Hepatocyte (in vitro differentiated cells): ENCODE results near the gene MAGI2. TPM values are rescaled to one million over a fixed set of nuclear protein-coding genes. Genes with fewer than 3 reads are reported as not detected.
"Not testable (repeated sequence)": the region's sequence is repeated elsewhere in the genome, so short reads cannot be mapped to it uniquely, and the experiment has no call there.

Source experiments
- DNase-seq: peaks from one replicate; pipeline ENCODE4 v3.0.0-alpha.2; 2016; ENCODE audit warnings: low spot score
- H2AFZ ChIP-seq: fragments of 200-600 bp; sonication (generic); 2 replicates; pipeline ENCODE4 v1.6.0; 2016; ENCODE audit warnings: antibody characterized with exemption, mild to moderate bottlenecking
- H3K27ac ChIP-seq: fragments of 200-600 bp; sonication (generic); 2 replicates; pipeline ENCODE4 v1.5.1; 2016; ENCODE audit warnings: mild to moderate bottlenecking
- H3K27me3 ChIP-seq: fragments of 200-600 bp; sonication (generic); 2 replicates; pipeline ENCODE4 v1.6.1; 2016
- H3K36me3 ChIP-seq: fragments of 200-600 bp; sonication (generic); replicated peaks from 2 replicates; pipeline ENCODE4 v1.5.1; 2016; ENCODE audit warnings: low read depth; ENCODE audit not compliant: insufficient read depth
- H3K4me1 ChIP-seq: fragments of 200-600 bp; sonication (generic); 2 replicates; pipeline ENCODE4 v1.5.1; 2016; ENCODE audit warnings: mild to moderate bottlenecking, moderate library complexity; ENCODE audit not compliant: insufficient read depth
- H3K4me2 ChIP-seq: fragments of 200-600 bp; sonication (generic); 2 replicates; pipeline ENCODE4 v1.6.0; 2016
- H3K4me3 ChIP-seq: fragments of 200-600 bp; sonication (generic); 2 replicates; pipeline ENCODE4 v1.5.1; 2016; ENCODE audit warnings: mild to moderate bottlenecking
- H3K79me2 ChIP-seq: fragments of 200-600 bp; sonication (generic); 2 replicates; pipeline ENCODE4 v1.6.0; 2017; ENCODE audit warnings: mild to moderate bottlenecking
- H3K9me2 ChIP-seq: fragments of 200-600 bp; sonication (generic); replicated peaks from 2 replicates; pipeline ENCODE4 v1.6.0; 2017; ENCODE audit warnings: mild to moderate bottlenecking; ENCODE audit not compliant: insufficient read depth
- H3K9me3 ChIP-seq: fragments of 200-600 bp; sonication (generic); 2 replicates; pipeline ENCODE4 v1.5.1; 2016; ENCODE audit warnings: low read depth, mild to moderate bottlenecking
- H4K20me1 ChIP-seq: fragments of 200-600 bp; sonication (generic); 2 replicates; pipeline ENCODE4 v1.6.0; 2016; ENCODE audit warnings: mild to moderate bottlenecking; ENCODE audit not compliant: insufficient read depth, poor library complexity, severe bottlenecking
- EZH2 ChIP-seq: fragments of 200-600 bp; sonication (generic); IDR thresholded peaks from 2 replicates; pipeline ENCODE4 v1.6.1; 2016; ENCODE audit warnings: antibody characterized with exemption, mild to moderate bottlenecking, borderline replicate concordance
- EZH2phosphoT487 ChIP-seq: fragments of 200-600 bp; sonication (generic); IDR thresholded peaks from one replicate; pipeline ENCODE4 v1.6.1; 2018; ENCODE audit warnings: antibody characterized with exemption, mild to moderate bottlenecking, low read depth, moderate library complexity; ENCODE audit not compliant: unreplicated experiment, severe bottlenecking
- WGBS: methylation state at CpG from one replicate; pipeline ENCODE4 v1.1.6; 2016; ENCODE audit warnings: low lambda C conversion rate; ENCODE audit errors: missing lambda C conversion rate; 5-methylcytosine and 5-hydroxymethylcytosine counted together
- polyA plus RNA-seq: library from polyadenylated mRNA; unstranded; fragments of >200 nt; fragmentation: Nextera tagmentation; extraction: Ambion mirVana; gene quantifications from 2 replicates; pipeline ENCODE4 v1.2.1, GENCODE V29; 2016
- total RNA-seq: library from RNA; depleted of rRNA; stranded (reverse); fragments of >200 nt; gene quantifications from 2 replicates; pipeline ENCODE4 v1.2.3, GENCODE V29; 2014
- TF ChIP-seq, protein P1 (sequence below): fragments of 200-600 bp; sonication (generic); IDR thresholded peaks from 2 replicates; pipeline ENCODE4 v1.5.1; 2016; ENCODE audit warnings: antibody characterized with exemption, mild to moderate bottlenecking; ENCODE audit not compliant: poor library complexity

Gene MAGI2
- total and polyA plus RNA-seq, 2 experiments from 2014 or later: 3.1 to 6.7 TPM

DNA sequence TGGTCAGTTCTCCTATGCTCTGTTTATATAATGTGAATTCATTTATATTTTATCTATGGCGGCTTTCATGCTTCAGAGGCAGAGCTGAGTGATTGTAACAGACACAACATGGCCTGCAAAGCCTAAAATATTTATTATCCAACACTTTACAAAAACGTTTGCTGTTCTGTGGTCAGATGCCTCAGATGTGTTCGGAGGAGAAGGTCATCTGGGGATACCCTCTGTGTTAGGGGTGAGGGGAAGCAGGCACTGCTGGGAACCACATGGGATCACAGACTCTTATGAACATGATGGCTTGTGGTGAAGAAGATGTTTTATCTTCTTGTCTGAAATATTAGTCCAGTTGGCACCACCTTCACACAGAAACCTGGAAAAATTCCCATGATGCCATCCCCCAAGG is 1451.4 kb downstream of the MAGI2 start:
- H3K4me2 ChIP-seq: no peak overlapping the region
- 75% methylated on average over 3 of the region's 3 CpGs for WGBS
- no peak for DNase-seq

DNA sequence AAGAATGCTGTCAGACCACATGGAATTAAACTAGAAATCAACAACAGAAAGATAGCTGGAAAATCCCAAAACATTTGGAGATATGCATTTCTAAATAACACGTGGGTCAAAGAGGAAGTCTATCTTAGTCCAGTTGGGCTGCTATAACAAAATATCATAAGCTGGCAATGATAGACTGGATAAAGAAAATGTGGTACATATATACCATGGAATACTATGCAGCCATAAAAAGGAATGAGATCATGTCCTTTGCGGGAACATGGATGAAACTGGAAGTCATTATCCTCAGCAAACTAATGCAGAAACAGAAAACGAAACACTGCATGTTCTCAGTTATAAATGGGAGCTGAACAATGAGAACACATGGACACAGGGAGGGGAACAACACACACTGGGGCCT is 1454.3 kb downstream of the MAGI2 start:
- 60% methylated on average over 3 of the region's 3 CpGs for WGBS

More for the DNA sequence above, 1451.4 kb downstream of the MAGI2 start:
- H2AFZ ChIP-seq: no peak overlapping the region
- H3K36me3 ChIP-seq: no peaks in the 10 kb centered on the region
- H3K27me3 ChIP-seq: no peaks in the 10 kb centered on the region
- H3K27ac ChIP-seq: no peak overlapping the region
- no peaks in the 10 kb centered on the region for H3K79me2 ChIP-seq
- no peaks in the 10 kb centered on the region for H4K20me1 ChIP-seq
- no peaks in the 10 kb centered on the region for H3K9me2 ChIP-seq
- no peak overlapping the region for H3K4me3 ChIP-seq
- no peaks in the 10 kb centered on the region for H3K4me1 ChIP-seq
- H3K9me3 ChIP-seq: no peaks in the 10 kb centered on the region
- TF ChIP-seq EZH2 (no peak), EZH2phosphoT487 (no peak)
- TF ChIP-seq, protein P1, sequence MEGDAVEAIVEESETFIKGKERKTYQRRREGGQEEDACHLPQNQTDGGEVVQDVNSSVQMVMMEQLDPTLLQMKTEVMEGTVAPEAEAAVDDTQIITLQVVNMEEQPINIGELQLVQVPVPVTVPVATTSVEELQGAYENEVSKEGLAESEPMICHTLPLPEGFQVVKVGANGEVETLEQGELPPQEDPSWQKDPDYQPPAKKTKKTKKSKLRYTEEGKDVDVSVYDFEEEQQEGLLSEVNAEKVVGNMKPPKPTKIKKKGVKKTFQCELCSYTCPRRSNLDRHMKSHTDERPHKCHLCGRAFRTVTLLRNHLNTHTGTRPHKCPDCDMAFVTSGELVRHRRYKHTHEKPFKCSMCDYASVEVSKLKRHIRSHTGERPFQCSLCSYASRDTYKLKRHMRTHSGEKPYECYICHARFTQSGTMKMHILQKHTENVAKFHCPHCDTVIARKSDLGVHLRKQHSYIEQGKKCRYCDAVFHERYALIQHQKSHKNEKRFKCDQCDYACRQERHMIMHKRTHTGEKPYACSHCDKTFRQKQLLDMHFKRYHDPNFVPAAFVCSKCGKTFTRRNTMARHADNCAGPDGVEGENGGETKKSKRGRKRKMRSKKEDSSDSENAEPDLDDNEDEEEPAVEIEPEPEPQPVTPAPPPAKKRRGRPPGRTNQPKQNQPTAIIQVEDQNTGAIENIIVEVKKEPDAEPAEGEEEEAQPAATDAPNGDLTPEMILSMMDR: no peak

DNA sequence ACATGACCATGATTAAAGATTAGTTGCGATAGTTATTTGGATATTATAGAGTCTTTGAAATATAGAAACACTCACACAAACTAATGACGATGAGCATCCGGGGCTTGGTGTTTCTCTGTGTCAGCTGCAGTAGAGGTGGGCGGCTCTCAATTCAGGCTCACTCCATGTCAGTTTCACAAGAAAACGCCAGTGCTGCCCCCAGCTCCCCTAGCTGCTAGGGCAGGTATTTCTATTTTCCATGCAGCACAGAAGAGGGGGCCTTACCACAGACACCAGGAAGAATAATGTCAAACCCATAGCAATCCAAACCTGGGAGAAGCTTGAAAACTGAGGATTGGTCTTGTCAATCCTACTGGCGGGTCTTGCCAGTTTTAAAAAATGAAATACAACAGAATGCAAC is 1457.8 kb downstream of the MAGI2 start:
- H2AFZ ChIP-seq: no peak overlapping the region

More for the DNA sequence above, 1454.3 kb downstream of the MAGI2 start:
- H3K4me3 ChIP-seq, DNase-seq, H3K9me2 ChIP-seq, H3K27ac ChIP-seq, H3K79me2 ChIP-seq, H2AFZ ChIP-seq, H3K4me1 ChIP-seq, H3K27me3 ChIP-seq, H3K4me2 ChIP-seq, H3K9me3 ChIP-seq, H4K20me1 ChIP-seq, H3K36me3 ChIP-seq: not testable (repeated sequence)

DNA sequence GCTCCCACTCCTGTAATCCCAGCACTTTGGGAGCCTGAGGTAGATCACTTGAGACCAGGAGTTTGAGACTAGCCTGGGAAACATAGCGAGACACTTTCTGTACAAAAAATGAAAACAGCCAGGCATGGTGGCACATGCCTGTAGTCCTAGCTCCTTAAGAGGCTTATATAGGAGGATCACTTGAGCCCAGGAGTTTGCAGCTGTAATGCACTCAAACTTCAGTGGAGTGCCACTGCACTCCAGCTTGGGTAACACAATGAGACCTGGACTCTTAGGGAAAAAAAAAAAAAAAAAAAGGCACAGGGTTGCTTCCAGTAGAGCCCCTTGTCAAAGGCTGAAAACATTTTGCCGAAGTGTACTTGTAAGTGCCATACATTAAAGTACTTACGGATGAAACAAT is 1459.6 kb downstream of the MAGI2 start:
- H2AFZ ChIP-seq: no peak overlapping the region
- TF ChIP-seq EZH2phosphoT487: no peak
- TF ChIP-seq, protein P1: no peak
- no peak for TF ChIP-seq EZH2
- H3K9me2 ChIP-seq: no peaks in the 10 kb centered on the region
- H3K27me3 ChIP-seq: no peaks in the 10 kb centered on the region
- H3K27ac ChIP-seq: no peak overlapping the region
- no peak overlapping the region for H3K4me2 ChIP-seq
- no peaks in the 10 kb centered on the region for H3K36me3 ChIP-seq
- no peak overlapping the region for H3K4me3 ChIP-seq
- peaks cover 5% of the 10 kb centered on the region for H3K4me1 ChIP-seq
- H3K79me2 ChIP-seq: no peaks in the 10 kb centered on the region
- H3K9me3 ChIP-seq: no peaks in the 10 kb centered on the region
- WGBS: 94% methylated on average over 3 of the region's 3 CpGs
- no peak for DNase-seq
- no peaks in the 10 kb centered on the region for H4K20me1 ChIP-seq

More for the DNA sequence above, 1457.8 kb downstream of the MAGI2 start:
- H3K27ac ChIP-seq: no peak overlapping the region
- H3K4me2 ChIP-seq: no peak overlapping the region
- no peaks in the 10 kb centered on the region for H3K4me1 ChIP-seq
- no peak for DNase-seq
- H3K9me3 ChIP-seq: no peaks in the 10 kb centered on the region
- no peaks in the 10 kb centered on the region for H3K79me2 ChIP-seq
- H3K36me3 ChIP-seq: no peaks in the 10 kb centered on the region
- WGBS: 62% methylated on average over 6 of the region's 6 CpGs
- TF ChIP-seq EZH2phosphoT487: no peak
- no peak for TF ChIP-seq EZH2
- TF ChIP-seq, protein P1: no peak
- no peaks in the 10 kb centered on the region for H3K27me3 ChIP-seq
- no peaks in the 10 kb centered on the region for H3K9me2 ChIP-seq
- H4K20me1 ChIP-seq: no peaks in the 10 kb centered on the region
- no peak overlapping the region for H3K4me3 ChIP-seq
